Measurements from ENCODE around the gene SOBP.

Gene SOBP

GRCh38 chr6:107591346-107591745 is 101.4 kb downstream of the SOBP start:
- ATAC-seq = no peak
- TF ChIP-seq ZNF565 (CRISPR knock-in tag; conservative IDR thresholded peaks at IDR 0.05; ENCODE audit: low read depth) = no peak
- no peak for TF ChIP-seq CSDC2 (CRISPR knock-in tag; IDR thresholded peaks at IDR 0.05)
- TF ChIP-seq ARNTL (CRISPR knock-in tag; IDR thresholded peaks at IDR 0.05; ENCODE audit: borderline replicate concordance, low read depth) = no peak
- no peak for TF ChIP-seq ESRRG (CRISPR knock-in tag; IDR thresholded peaks at IDR 0.05)
- no peak for TF ChIP-seq ZFP3 (CRISPR knock-in tag; IDR thresholded peaks at IDR 0.05)
- no peak for TF ChIP-seq TCF4 (CRISPR knock-in tag; IDR thresholded peaks at IDR 0.05; ENCODE audit: borderline replicate concordance)
- TF ChIP-seq ZNF8 (CRISPR knock-in tag; IDR thresholded peaks at IDR 0.05) = no peak
- TF ChIP-seq TOX (CRISPR knock-in tag; IDR thresholded peaks at IDR 0.05; ENCODE audit: borderline replicate concordance) = no peak
- TF ChIP-seq SNAI2 (CRISPR knock-in tag; IDR thresholded peaks at IDR 0.05) = no peak
- TF ChIP-seq RARB (CRISPR knock-in tag; IDR thresholded peaks at IDR 0.05) = no peak
- TF ChIP-seq, protein P1, sequence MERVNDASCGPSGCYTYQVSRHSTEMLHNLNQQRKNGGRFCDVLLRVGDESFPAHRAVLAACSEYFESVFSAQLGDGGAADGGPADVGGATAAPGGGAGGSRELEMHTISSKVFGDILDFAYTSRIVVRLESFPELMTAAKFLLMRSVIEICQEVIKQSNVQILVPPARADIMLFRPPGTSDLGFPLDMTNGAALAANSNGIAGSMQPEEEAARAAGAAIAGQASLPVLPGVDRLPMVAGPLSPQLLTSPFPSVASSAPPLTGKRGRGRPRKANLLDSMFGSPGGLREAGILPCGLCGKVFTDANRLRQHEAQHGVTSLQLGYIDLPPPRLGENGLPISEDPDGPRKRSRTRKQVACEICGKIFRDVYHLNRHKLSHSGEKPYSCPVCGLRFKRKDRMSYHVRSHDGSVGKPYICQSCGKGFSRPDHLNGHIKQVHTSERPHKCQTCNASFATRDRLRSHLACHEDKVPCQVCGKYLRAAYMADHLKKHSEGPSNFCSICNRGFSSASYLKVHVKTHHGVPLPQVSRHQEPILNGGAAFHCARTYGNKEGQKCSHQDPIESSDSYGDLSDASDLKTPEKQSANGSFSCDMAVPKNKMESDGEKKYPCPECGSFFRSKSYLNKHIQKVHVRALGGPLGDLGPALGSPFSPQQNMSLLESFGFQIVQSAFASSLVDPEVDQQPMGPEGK (CRISPR knock-in tag; IDR thresholded peaks at IDR 0.05; ENCODE audit: borderline replicate concordance) = no peak
- no peak for TF ChIP-seq OSR1 (CRISPR knock-in tag; IDR thresholded peaks at IDR 0.05)
- TF ChIP-seq PPARA (CRISPR knock-in tag; IDR thresholded peaks at IDR 0.05; ENCODE audit: borderline replicate concordance) = no peak
- TF ChIP-seq, protein P2, sequence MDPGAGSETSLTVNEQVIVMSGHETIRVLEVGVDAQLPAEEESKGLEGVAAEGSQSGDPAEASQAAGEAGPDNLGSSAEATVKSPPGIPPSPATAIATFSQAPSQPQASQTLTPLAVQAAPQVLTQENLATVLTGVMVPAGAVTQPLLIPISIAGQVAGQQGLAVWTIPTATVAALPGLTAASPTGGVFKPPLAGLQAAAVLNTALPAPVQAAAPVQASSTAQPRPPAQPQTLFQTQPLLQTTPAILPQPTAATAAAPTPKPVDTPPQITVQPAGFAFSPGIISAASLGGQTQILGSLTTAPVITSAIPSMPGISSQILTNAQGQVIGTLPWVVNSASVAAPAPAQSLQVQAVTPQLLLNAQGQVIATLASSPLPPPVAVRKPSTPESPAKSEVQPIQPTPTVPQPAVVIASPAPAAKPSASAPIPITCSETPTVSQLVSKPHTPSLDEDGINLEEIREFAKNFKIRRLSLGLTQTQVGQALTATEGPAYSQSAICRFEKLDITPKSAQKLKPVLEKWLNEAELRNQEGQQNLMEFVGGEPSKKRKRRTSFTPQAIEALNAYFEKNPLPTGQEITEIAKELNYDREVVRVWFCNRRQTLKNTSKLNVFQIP (CRISPR knock-in tag; IDR thresholded peaks at IDR 0.05; ENCODE audit: borderline replicate concordance, low read depth) = no peak
- no peak for TF ChIP-seq GLIS3 (CRISPR knock-in tag; IDR thresholded peaks at IDR 0.05)
- TF ChIP-seq, protein P3, sequence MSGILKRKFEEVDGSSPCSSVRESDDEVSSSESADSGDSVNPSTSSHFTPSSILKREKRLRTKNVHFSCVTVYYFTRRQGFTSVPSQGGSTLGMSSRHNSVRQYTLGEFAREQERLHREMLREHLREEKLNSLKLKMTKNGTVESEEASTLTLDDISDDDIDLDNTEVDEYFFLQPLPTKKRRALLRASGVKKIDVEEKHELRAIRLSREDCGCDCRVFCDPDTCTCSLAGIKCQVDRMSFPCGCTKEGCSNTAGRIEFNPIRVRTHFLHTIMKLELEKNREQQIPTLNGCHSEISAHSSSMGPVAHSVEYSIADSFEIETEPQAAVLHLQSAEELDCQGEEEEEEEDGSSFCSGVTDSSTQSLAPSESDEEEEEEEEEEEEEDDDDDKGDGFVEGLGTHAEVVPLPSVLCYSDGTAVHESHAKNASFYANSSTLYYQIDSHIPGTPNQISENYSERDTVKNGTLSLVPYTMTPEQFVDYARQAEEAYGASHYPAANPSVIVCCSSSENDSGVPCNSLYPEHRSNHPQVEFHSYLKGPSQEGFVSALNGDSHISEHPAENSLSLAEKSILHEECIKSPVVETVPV (CRISPR knock-in tag; IDR thresholded peaks at IDR 0.05) = no peak
- no peak for TF ChIP-seq ZC3H10 (CRISPR knock-in tag; IDR thresholded peaks at IDR 0.05)
- TF ChIP-seq ISL1 (CRISPR knock-in tag; IDR thresholded peaks at IDR 0.05) = no peak

DNA sequence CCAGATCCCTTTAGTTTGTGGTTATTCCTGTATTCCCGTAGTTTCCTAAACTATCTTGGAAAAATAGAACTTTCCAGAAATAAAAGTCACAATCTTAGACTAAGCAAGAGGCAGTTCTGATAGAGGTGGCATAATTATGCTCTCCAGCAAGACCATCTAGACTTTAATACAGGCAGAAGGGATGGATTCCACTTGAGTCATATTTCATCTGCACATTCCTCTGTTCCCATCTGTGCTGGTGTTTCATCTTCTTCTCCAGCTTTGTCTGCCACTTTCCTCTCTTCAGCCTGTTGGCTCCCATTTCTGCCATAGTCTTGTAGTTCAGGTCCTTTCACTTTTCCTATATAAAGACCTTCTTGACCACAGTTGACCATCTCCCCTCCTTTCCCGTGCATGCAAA is 102.9 kb downstream of the SOBP start:
- ATAC-seq = no peak
- TF ChIP-seq ZNF565 (CRISPR knock-in tag; conservative IDR thresholded peaks at IDR 0.05; ENCODE audit: low read depth) (no peak), OSR1 (CRISPR knock-in tag; IDR thresholded peaks at IDR 0.05) (no peak), RARB (CRISPR knock-in tag; IDR thresholded peaks at IDR 0.05) (no peak)
- TF ChIP-seq, protein P3 (CRISPR knock-in tag; IDR thresholded peaks at IDR 0.05) = no peak
- TF ChIP-seq, protein P4, sequence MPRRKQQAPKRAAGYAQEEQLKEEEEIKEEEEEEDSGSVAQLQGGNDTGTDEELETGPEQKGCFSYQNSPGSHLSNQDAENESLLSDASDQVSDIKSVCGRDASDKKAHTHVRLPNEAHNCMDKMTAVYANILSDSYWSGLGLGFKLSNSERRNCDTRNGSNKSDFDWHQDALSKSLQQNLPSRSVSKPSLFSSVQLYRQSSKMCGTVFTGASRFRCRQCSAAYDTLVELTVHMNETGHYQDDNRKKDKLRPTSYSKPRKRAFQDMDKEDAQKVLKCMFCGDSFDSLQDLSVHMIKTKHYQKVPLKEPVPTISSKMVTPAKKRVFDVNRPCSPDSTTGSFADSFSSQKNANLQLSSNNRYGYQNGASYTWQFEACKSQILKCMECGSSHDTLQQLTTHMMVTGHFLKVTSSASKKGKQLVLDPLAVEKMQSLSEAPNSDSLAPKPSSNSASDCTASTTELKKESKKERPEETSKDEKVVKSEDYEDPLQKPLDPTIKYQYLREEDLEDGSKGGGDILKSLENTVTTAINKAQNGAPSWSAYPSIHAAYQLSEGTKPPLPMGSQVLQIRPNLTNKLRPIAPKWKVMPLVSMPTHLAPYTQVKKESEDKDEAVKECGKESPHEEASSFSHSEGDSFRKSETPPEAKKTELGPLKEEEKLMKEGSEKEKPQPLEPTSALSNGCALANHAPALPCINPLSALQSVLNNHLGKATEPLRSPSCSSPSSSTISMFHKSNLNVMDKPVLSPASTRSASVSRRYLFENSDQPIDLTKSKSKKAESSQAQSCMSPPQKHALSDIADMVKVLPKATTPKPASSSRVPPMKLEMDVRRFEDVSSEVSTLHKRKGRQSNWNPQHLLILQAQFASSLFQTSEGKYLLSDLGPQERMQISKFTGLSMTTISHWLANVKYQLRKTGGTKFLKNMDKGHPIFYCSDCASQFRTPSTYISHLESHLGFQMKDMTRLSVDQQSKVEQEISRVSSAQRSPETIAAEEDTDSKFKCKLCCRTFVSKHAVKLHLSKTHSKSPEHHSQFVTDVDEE (CRISPR knock-in tag; IDR thresholded peaks at IDR 0.05) = no peak
- TF ChIP-seq, protein P2 (CRISPR knock-in tag; IDR thresholded peaks at IDR 0.05; ENCODE audit: borderline replicate concordance, low read depth) = no peak

DNA sequence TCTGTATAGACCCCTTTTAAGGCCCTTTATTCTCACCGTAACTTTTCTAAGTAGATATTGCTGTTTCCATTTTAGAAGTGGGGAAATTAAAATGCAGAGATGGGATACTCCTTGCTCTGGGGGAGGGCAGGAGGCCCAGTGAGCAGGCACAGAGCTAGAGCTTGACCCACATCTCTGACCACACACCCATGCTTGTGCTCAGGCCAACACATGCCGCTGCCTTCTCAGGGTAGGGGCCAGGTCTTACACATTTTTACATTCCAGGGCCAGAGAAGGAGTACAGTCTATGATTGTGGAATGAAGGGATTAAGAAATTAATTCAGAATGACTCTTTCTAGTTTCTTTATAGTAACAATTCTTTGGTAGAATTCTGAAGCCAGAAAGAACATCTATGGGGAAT is 104.8 kb downstream of the SOBP start:
- ATAC-seq = no peak
- TF ChIP-seq BACH2 (CRISPR knock-in tag; IDR thresholded peaks at IDR 0.05; ENCODE audit: borderline replicate concordance) (no peak), ISL1 (CRISPR knock-in tag; IDR thresholded peaks at IDR 0.05) (no peak)

Measured in SK-N-SH treated with all-trans-retinoic acid at 6 μM for 48 hours (cell line).